Endodermal cell (in vitro differentiated cells): Measurements from ENCODE around the gene PACRG. TPM values are rescaled to one million over a fixed set of nuclear protein-coding genes. Genes with fewer than 3 reads are reported as not detected.

Experiments
- DNase-seq: peaks from one replicate; pipeline ENCODE4 v3.0.0-alpha.2; 2017
- H3K27ac ChIP-seq: 2 replicates; pipeline ENCODE4 v1.5.1; 2013; ENCODE audit warnings: mild to moderate bottlenecking, low read depth, low read length, moderate library complexity
- H3K27me3 ChIP-seq: 2 replicates; pipeline ENCODE4 v1.6.1; 2013; ENCODE audit warnings: mild to moderate bottlenecking, low read length, moderate library complexity; ENCODE audit not compliant: insufficient read depth, control insufficient read depth, poor library complexity, severe bottlenecking
- H3K36me3 ChIP-seq: 2 replicates; pipeline ENCODE4 v1.7.0; 2013; ENCODE audit warnings: mild to moderate bottlenecking, low read length, moderate library complexity; ENCODE audit not compliant: control insufficient read depth, insufficient read depth
- H3K4me1 ChIP-seq: one replicate; pipeline ENCODE4 v1.7.0; 2013; ENCODE audit warnings: low read length; ENCODE audit not compliant: control insufficient read depth, insufficient read depth
- H3K4me3 ChIP-seq: 2 replicates; pipeline ENCODE4 v1.5.1; 2013; ENCODE audit warnings: mild to moderate bottlenecking, low read length, moderate library complexity
- H3K9ac ChIP-seq: 2 replicates; pipeline ENCODE4 v1.6.1; 2013; ENCODE audit warnings: mild to moderate bottlenecking, low read length, moderate library complexity; ENCODE audit not compliant: poor library complexity, severe bottlenecking; ENCODE audit errors: extremely low read depth
- H3K9me3 ChIP-seq: 2 replicates; pipeline ENCODE4 v1.6.1; 2013; ENCODE audit warnings: mild to moderate bottlenecking, low read length, moderate library complexity; ENCODE audit not compliant: control insufficient read depth
- H3K27ac Mint-ChIP-seq: 2 replicates; pipeline ENCODE4 v1.8.0; 2020; ENCODE audit warnings: mixed read lengths
- H3K27me3 Mint-ChIP-seq: 2 replicates; pipeline ENCODE4 v1.8.0; 2021; ENCODE audit warnings: mild to moderate bottlenecking, mixed read lengths; ENCODE audit not compliant: insufficient read depth
- H3K36me3 Mint-ChIP-seq: 2 replicates; pipeline ENCODE4 v1.8.0; 2020; ENCODE audit warnings: low read depth, mixed read lengths
- H3K4me1 Mint-ChIP-seq: 2 replicates; pipeline ENCODE4 v1.8.0; 2020; ENCODE audit warnings: mixed read lengths
- H3K4me3 Mint-ChIP-seq: 2 replicates; pipeline ENCODE4 v1.8.0; 2020; ENCODE audit warnings: mild to moderate bottlenecking, moderate library complexity, mixed read lengths
- H3K9me3 Mint-ChIP-seq: 2 replicates; pipeline ENCODE4 v1.8.0; 2020; ENCODE audit warnings: mild to moderate bottlenecking, mixed read lengths
- WGBS, 2 experiments: methylation state at CpG; one replicate each; pipeline versions ENCODE4 v1.1.5 to v1.1.7; 2013; ENCODE audit warnings: missing lambda C conversion rate in 2 of 2, mixed read lengths in 1 of 2; ENCODE audit not compliant: insufficient coverage in 1 of 2, insufficient read length in 1 of 2; 5-methylcytosine and 5-hydroxymethylcytosine counted together
- total RNA-seq, 2 donors: library from RNA; stranded (reverse); fragmentation: NEBNext Ultra II Directional in 1 of 2; extraction: Animal tissue kit (Norgen Biotek cat#: 25700) in 1 of 2; gene quantifications; 2 replicates in 1 of 2; 3 replicates in 1 of 2; pipeline ENCODE4 v1.2.1, GENCODE V29; 2021
- TF ChIP-seq, protein P1 (sequence below): fragments of 200-600 bp; sonication (generic); conservative IDR thresholded peaks from 2 replicates; pipeline ENCODE4 v1.5.0; 2021; ENCODE audit warnings: antibody characterized with exemption, mild to moderate bottlenecking

The PACRG gene
- total RNA-seq, 2 donors from 2014 or later = 0.42 to 0.44 TPM

DNA sequence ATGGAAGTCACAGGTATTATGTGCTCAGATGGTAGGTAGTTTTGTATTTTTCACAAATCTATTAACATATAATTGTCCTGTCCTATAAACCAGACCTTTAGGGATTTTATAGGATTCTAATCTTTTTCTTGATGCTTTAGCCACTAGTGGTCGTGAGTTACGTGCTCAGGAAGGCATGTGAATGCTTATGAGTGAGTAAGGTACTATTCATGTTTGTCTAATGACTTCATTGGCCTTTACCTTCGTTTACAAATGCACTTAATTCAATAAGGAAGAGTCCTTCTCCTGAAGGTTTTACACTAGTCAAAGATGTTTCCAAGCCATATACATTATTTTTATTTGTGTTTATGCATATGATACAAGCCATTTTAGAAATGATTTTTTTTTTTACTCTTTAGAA lies 23.0 kb downstream of the PACRG start:
- 63 to 80% methylated on average over 2 to 3 of the region's 3 CpGs for WGBS, 2 experiments
- H3K27ac ChIP-seq = no peak overlapping the region
- H3K27ac Mint-ChIP-seq = no peak overlapping the region
- H3K4me1 ChIP-seq = no peaks in the 10 kb centered on the region
- no peak overlapping the region for H3K4me3 ChIP-seq
- no peaks in the 10 kb centered on the region for H3K9me3 ChIP-seq
- no peak for DNase-seq
- TF ChIP-seq, protein P1, sequence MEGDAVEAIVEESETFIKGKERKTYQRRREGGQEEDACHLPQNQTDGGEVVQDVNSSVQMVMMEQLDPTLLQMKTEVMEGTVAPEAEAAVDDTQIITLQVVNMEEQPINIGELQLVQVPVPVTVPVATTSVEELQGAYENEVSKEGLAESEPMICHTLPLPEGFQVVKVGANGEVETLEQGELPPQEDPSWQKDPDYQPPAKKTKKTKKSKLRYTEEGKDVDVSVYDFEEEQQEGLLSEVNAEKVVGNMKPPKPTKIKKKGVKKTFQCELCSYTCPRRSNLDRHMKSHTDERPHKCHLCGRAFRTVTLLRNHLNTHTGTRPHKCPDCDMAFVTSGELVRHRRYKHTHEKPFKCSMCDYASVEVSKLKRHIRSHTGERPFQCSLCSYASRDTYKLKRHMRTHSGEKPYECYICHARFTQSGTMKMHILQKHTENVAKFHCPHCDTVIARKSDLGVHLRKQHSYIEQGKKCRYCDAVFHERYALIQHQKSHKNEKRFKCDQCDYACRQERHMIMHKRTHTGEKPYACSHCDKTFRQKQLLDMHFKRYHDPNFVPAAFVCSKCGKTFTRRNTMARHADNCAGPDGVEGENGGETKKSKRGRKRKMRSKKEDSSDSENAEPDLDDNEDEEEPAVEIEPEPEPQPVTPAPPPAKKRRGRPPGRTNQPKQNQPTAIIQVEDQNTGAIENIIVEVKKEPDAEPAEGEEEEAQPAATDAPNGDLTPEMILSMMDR = no peak
- H3K9me3 Mint-ChIP-seq = no peaks in the 10 kb centered on the region
- H3K27me3 ChIP-seq = no peaks in the 10 kb centered on the region
- H3K36me3 Mint-ChIP-seq = no peaks in the 10 kb centered on the region
- no peak overlapping the region for H3K9ac ChIP-seq
- no peak overlapping the region for H3K4me3 Mint-ChIP-seq
- no peaks in the 10 kb centered on the region for H3K36me3 ChIP-seq
- no peaks in the 10 kb centered on the region for H3K27me3 Mint-ChIP-seq
- H3K4me1 Mint-ChIP-seq = no peaks in the 10 kb centered on the region

DNA sequence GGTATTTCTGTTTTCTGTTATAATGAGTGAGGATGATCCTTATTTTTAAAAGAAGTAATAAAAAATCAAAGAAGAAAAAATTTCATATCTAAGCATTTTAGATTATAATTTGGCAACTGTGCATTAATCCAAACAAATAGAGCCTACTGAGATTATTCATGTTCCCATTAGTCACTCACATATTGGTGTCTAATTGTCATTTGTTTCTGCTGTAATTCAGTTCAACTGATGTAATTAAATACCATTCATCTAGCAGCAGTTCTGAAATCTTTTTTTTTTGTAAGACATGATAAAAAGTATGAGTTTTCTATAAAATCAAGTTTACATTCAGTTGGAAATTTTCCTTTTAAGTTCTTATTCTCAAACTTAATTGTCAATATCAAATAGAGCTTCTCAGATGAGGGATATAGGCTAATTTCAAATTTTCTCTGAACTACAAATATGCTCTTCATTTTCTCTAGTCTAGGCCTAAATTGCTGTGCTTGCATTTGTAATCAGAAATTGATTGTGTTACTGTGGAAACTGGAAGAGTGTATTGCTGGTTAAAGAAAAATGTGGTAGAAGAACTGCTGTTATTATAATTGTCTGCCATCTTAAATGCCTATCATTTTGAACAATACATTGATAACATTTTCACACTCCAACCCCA lies 23.6 kb downstream of the PACRG start:
- Histone ChIP-seq H3K27me3 (no peaks in the 10 kb centered on the region), H3K27ac (no peak overlapping the region), H3K4me1 (no peaks in the 10 kb centered on the region), H3K9me3 (no peaks in the 10 kb centered on the region), H3K9ac (no peak overlapping the region), H3K36me3 (no peaks in the 10 kb centered on the region), H3K4me3 (no peak overlapping the region)
- TF ChIP-seq, protein P1 = no peak
- Mint-ChIP-seq H3K4me3 (no peak overlapping the region), H3K27ac (no peak overlapping the region), H3K4me1 (no peaks in the 10 kb centered on the region), H3K9me3 (no peaks in the 10 kb centered on the region), H3K27me3 (no peaks in the 10 kb centered on the region), H3K36me3 (no peaks in the 10 kb centered on the region)
- DNase-seq = no peak

DNA sequence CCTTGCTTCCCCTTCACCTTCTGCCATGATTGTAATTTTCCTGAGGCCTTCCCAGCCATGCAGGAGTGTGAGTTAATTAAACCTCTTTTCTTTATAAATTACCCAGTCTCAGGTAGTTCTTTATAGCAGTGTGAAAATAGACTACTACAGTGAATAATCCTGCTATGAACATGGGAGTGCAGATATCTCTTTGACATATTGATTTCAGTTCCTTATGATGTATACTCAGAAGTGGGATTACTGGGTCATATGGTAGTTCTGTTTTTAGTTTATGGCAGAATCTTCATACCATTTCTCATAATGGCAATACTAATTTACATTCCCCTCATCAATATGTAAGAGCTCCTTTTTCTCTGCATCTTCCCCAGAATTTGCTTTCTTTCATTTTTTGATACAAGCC lies 26.0 kb downstream of the PACRG start:
- H3K4me1 ChIP-seq = no peaks in the 10 kb centered on the region
- no peaks in the 10 kb centered on the region for H3K4me1 Mint-ChIP-seq
- DNase-seq = no peak

More for the DNA sequence above, 26.0 kb downstream of the PACRG start:
- Mint-ChIP-seq H3K27ac (no peak overlapping the region), H3K9me3 (no peaks in the 10 kb centered on the region), H3K27me3 (no peaks in the 10 kb centered on the region), H3K36me3 (no peaks in the 10 kb centered on the region), H3K4me3 (no peak overlapping the region)
- Histone ChIP-seq H3K27me3 (no peaks in the 10 kb centered on the region), H3K9ac (no peak overlapping the region), H3K4me3 (no peak overlapping the region), H3K9me3 (no peaks in the 10 kb centered on the region), H3K36me3 (no peaks in the 10 kb centered on the region), H3K27ac (no peak overlapping the region)
- TF ChIP-seq, protein P1 = no peak
